Measurements from ENCODE around the gene AMER2.

GRCh38 chr13:25180775-25181537 is 8.9 kb upstream of the AMER2 start:
- TF ChIP-seq CTCF (IDR thresholded peaks at IDR 0.05; ENCODE audit: low read depth, low read length) (no peak), EZH2phosphoT487 (IDR thresholded peaks at IDR 0.05; ENCODE audit: low read depth) (no peak)
